ENCODE results near the gene NSUN3.
A peak's percentile ranks its signal among the peaks of the same experiment; 100 is the strongest.

Gene NSUN3

GRCh38 chr3:94132777-94133176 is 69.9 kb downstream of the NSUN3 start:
- no peak for DNase-seq

GRCh38 chr3:94136133-94136532 is 73.3 kb downstream of the NSUN3 start:
- no peak for DNase-seq

GRCh38 chr3:94137377-94137776 is 74.5 kb downstream of the NSUN3 start:
- DNase-seq: peak; percentile 9

GRCh38 chr3:94146455-94146854 is 83.6 kb downstream of the NSUN3 start:
- no peak for DNase-seq

- DNase-seq: no peak
Observed at GRCh38 chr3:94147012-94147411, 84.2 kb downstream of the NSUN3 start.

GRCh38 chr3:94150113-94150512 is 87.3 kb downstream of the NSUN3 start:
- DNase-seq: no peak

GRCh38 chr3:94156626-94157025 is 93.8 kb downstream of the NSUN3 start:
- no peak for DNase-seq

GRCh38 chr3:94158512-94158911 is 95.7 kb downstream of the NSUN3 start:
- no peak for DNase-seq

- DNase-seq: peak; percentile 77
Observed at GRCh38 chr3:94159062-94159828, 96.4 kb downstream of the NSUN3 start.

- peak; percentile 66 for DNase-seq
Observed at GRCh38 chr3:94162700-94163099, 99.8 kb downstream of the NSUN3 start.

GRCh38 chr3:94167346-94167745 is 104.5 kb downstream of the NSUN3 start:
- DNase-seq: no peak

- DNase-seq: no peak
Observed at GRCh38 chr3:94167796-94168195, 104.9 kb downstream of the NSUN3 start.

GRCh38 chr3:94171954-94172353 is 109.1 kb downstream of the NSUN3 start:
- no peak for DNase-seq

- DNase-seq: no peak
Observed at GRCh38 chr3:94172695-94173310, 109.9 kb downstream of the NSUN3 start.

- DNase-seq: peak; percentile 29
Observed at GRCh38 chr3:94173673-94174434, 111.0 kb downstream of the NSUN3 start.

- DNase-seq: no peak
Observed at GRCh38 chr3:94175677-94176076, 112.8 kb downstream of the NSUN3 start.

GRCh38 chr3:94176988-94177745 is 114.3 kb downstream of the NSUN3 start:
- DNase-seq: peak; percentile 8
